Activated CD4-positive, alpha-beta T cell treated with anti-CD3 and anti-CD28 coated beads, Interleukin-2, amount 50 U/mL, for 4 hours (primary cell): ENCODE measurements around the gene ECM2.

Experiments used
- DNase-seq, 2 experiments: peaks; one replicate each; pipeline ENCODE4 v3.0.0-alpha.2; 2020

Gene ECM2

GRCh38 chr9:92496396-92497176, 39.2 kb downstream of the ECM2 start:
- no peak for DNase-seq

- DNase-seq: no peak
Observed at GRCh38 chr9:92494856-92495255, 40.9 kb downstream of the ECM2 start.

- DNase-seq: no peak
Observed at GRCh38 chr9:92493749-92494387, 41.9 kb downstream of the ECM2 start.

- DNase-seq: no peak
Observed at GRCh38 chr9:92492781-92493401, 42.9 kb downstream of the ECM2 start.

- no peak for DNase-seq
Observed at GRCh38 chr9:92488681-92489550, 46.9 kb downstream of the ECM2 start.

- DNase-seq: no peak
Observed at GRCh38 chr9:92486371-92486770, 49.4 kb downstream of the ECM2 start.

GRCh38 chr9:92484563-92484962, 51.2 kb downstream of the ECM2 start:
- DNase-seq: no peak

GRCh38 chr9:92483627-92484545, 51.9 kb downstream of the ECM2 start:
- no peak for DNase-seq

GRCh38 chr9:92482805-92483204, 53.0 kb downstream of the ECM2 start:
- DNase-seq: no peak

GRCh38 chr9:92482329-92482728, 53.5 kb downstream of the ECM2 start, which contains the start of gene ASPN:
Gene ASPN, minus strand, starts transcription at chr9:92482506.
- DNase-seq: no peak

- DNase-seq: no peak
Observed at GRCh38 chr9:92480986-92481633, 54.7 kb downstream of the ECM2 start.

- no peak for DNase-seq
Observed at GRCh38 chr9:92480291-92480771, 55.5 kb downstream of the ECM2 start.

- DNase-seq: no peak
Observed at GRCh38 chr9:92479346-92479745, 56.4 kb downstream of the ECM2 start.

GRCh38 chr9:92478783-92479182, 57.0 kb downstream of the ECM2 start:
- DNase-seq: no peak

- DNase-seq: no peak
Observed at GRCh38 chr9:92476962-92477361, 58.8 kb downstream of the ECM2 start.

GRCh38 chr9:92474587-92474986, 61.2 kb downstream of the ECM2 start:
- DNase-seq: no peak

GRCh38 chr9:92468206-92468605, 67.6 kb downstream of the ECM2 start:
- DNase-seq: no peak

GRCh38 chr9:92467511-92467910, 68.3 kb downstream of the ECM2 start:
- no peak for DNase-seq

GRCh38 chr9:92467041-92467440, 68.7 kb downstream of the ECM2 start:
- no peak for DNase-seq

- no peak for DNase-seq
Observed at GRCh38 chr9:92463984-92464383, 71.8 kb downstream of the ECM2 start.

GRCh38 chr9:92463387-92463786, 72.4 kb downstream of the ECM2 start:
- DNase-seq: no peak
